NCI-H460 (cell line): ENCODE results near the gene ACOX3. TPM values are rescaled to one million over a fixed set of nuclear protein-coding genes. Genes with fewer than 3 reads are reported as not detected.
A peak's percentile ranks its signal among the peaks of the same experiment; 100 is the strongest.
"Not testable (repeated sequence)": the region's sequence is repeated elsewhere in the genome, so short reads cannot be mapped to it uniquely, and the experiment has no call there.

Source experiments
- DNase-seq: peaks from one replicate; pipeline ENCODE4 v3.0.0-alpha.2; 2016; ENCODE audit warnings: low read depth; ENCODE audit errors: extremely low read depth
- polyA plus RNA-seq: library from polyadenylated mRNA; depleted of rRNA; stranded (reverse); fragments of >200 nt; gene quantifications from 2 replicates; pipeline ENCODE4 v1.2.3, GENCODE V29; 2014; cell fraction: nucleus; rRNA removed
- total RNA-seq: library from RNA; depleted of rRNA; stranded (reverse); fragments of >200 nt; shearing (Covaris generic); gene quantifications from 2 replicates; pipeline ENCODE4 v1.2.3, GENCODE V29; 2014; rRNA removed

The ACOX3 gene
- total RNA-seq: 5.0 and 5.9 TPM in 2 replicates
- polyA plus RNA-seq: 9.6 and 11.2 TPM in 2 replicates

- DNase-seq: peak; percentile 67
Observed at GRCh38 chr4:8440492-8441311, at the start of gene ACOX3, which contains the start of gene TRMT44. ACOX3 (minus strand) TSS chr4:8440723; CDS start chr4:8416521, 24,202 bp downstream. TRMT44 (plus strand) TSS chr4:8440777; CDS start chr4:8440823, 46 bp downstream.

DNA sequence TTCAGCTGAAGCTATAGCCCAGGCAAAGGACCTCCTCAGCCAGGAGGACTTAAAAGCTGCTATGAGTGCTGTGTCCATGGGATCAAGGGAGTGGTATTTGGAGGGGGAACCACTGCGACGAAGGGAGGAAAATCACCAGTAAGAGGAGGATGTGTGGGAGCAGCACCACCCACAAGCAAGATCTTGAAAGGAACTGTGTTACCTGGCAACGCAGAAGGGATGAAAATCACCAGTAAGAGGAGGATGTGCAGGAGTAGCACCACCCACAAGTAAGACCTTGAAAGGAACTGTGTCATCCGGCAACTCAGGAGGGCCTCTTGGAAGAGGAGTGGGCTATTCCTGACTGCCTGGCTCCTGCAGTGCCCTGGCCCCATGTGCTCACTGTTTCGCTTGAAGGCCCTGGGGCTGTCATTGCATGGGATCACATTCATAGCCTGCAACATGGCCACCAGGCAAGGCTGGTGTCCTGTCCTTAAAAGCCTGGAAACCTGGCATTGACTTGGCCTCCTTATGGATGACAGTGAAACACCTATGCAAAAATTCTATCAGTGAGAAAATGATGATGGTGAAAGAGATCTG is 48.4 kb upstream of the ACOX3 start:
- DNase-seq: no peak

- not testable (repeated sequence) for DNase-seq
Observed at GRCh38 chr4:8486643-8487042, 46.1 kb upstream of the ACOX3 start.

- no peak for DNase-seq
Observed at GRCh38 chr4:8480221-8480620, 39.7 kb upstream of the ACOX3 start.

GRCh38 chr4:8478801-8479744 is 38.5 kb upstream of the ACOX3 start:
- peak; percentile 9 for DNase-seq

- DNase-seq: no peak
Observed at GRCh38 chr4:8478371-8478770, 37.8 kb upstream of the ACOX3 start.

DNA sequence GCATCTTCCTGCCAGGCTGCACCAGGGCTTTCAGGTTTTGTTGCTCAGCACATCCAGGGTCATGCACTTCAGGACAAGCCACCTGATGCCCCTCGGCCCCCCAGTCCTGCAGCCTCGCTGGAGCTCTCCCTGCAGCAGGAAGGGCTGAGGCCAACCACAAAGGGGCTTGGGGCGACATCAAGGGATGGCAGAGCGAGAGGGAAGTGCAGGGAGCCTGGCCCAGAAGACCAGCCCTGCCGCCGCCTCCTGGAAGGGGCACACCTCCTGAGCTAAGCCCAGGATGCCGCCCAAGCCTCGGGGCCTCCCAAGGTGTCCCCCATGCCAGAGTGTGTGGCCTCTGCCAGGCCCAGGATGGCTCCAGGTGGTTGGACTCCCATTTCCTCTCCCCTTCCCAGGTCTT is 37.2 kb upstream of the ACOX3 start:
- no peak for DNase-seq

GRCh38 chr4:8477095-8477635 is 36.6 kb upstream of the ACOX3 start:
- no peak for DNase-seq

- DNase-seq: no peak
Observed at GRCh38 chr4:8475751-8476575, 35.4 kb upstream of the ACOX3 start.

- no peak for DNase-seq
Observed at GRCh38 chr4:8474856-8475255, 34.3 kb upstream of the ACOX3 start.

- no peak for DNase-seq
Observed at GRCh38 chr4:8473920-8474590, 33.5 kb upstream of the ACOX3 start.

DNA sequence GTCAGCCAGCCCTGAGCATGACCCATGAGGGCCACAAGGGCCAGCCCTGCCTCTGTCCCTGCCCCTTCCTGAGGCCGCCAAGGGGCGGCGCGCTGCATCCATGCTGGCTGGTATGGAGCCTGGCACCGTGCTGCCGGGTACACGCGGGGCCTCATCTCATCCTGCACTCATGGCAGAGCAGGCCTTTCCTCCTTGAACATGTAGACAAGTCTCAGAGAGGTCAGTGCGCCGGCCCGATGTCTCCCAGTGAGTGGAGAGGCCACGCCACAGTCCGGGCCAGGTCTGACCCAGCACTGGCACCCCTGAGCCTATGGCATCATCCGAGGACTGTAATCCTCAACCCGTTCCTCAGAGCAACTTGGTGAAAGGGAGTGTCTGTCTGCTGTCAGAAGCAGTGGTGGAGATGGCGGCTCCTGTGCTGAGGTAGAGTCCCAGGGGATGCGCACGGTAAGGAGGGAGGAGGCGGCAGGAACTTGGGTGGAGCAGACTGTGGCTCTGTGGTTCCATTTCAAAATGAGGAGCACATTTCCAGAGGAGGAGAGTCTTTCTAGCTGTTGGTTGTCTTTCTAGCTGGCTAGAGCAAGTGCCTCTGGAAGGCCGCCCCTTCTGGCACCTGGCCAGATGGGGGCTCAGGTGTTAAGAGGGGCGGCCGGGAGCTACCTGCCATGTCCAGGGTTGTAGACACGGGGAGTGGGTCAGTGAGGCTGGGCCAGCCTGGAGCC is 32.8 kb upstream of the ACOX3 start:
- no peak for DNase-seq

DNA sequence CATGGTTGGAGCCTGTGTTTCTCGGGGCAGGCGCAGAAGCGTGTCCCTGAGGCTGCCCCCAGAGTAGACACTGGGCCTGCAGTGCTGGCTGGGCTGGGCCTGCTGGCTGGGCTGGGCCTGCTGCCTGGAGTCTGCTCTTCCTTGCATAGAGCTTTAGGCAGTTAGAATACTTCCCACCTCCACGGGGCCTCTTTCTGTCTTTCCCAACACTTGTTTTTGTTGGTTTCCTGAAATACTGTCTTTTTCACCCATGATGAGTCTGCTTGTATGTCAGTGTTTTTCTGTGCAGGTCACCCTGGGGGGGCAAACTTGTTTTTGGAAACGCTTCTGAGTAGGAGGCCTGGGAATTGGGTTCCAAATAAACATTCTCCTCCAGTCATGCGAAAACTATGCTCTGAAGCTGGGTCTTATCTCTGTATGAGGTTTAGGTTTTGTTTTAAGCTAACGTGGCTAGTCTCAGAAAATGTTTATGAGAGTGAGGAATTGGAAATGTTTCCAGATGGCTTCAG is 32.2 kb upstream of the ACOX3 start:
- no peak for DNase-seq

DNA sequence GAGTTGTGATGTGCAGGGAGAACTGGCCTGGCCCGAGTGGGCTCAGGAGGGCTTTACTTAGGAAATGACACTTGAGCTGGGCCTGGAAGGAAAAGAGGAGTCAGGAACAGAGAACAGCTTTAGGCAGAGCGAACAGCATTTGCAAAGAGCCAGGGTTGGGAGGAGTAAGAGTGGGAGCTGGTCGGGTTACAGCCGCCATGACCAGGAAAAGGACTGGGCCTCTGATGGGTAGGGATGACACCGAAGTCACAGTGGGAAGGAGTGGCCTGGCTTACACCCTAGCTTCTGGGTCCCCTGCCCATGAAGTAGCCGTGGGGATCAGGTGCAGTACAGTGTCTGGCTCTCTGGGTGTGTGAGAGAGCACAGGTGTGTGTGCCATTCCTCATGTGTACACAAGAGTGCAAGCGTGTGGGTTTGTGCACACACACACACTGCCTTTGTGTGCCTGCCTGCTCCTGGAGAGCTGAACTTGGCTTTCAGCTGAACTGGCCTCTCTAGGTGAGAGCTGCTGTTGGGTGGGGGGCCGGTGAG is 31.7 kb upstream of the ACOX3 start:
- no peak for DNase-seq

GRCh38 chr4:8471211-8471875 is 30.8 kb upstream of the ACOX3 start:
- no peak for DNase-seq

GRCh38 chr4:8470451-8471024 is 30.0 kb upstream of the ACOX3 start:
- DNase-seq: no peak

DNA sequence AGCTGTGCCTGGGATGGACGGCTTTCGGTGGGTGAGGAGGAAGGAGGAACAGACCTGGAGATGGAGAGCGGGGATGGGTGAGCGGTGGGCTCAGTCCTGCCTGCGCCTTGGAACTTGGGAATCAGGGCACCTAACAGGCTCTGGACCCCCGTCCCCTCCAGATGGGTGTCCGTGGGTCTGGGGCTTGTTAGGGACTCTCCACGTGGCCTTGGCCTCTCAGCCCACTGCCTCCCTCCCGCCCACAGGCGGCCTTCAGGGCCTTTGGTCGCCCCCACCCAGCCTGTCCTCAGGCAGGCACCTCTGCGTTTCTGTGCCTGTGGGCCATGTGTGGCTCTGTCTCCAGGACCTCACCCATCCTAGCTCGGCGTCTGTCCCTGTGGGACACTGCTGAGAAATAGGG is 29.0 kb upstream of the ACOX3 start:
- DNase-seq: no peak
